ENCODE measurements around the gene COL4A4.

COL4A4 gene

GRCh38 chr2:227201771-227202170 lies 37.8 kb upstream of the COL4A4 start:
- Histone ChIP-seq H3K79me2 (no peaks in the 10 kb centered on the region), H3K36me3 (ENCODE audit: control insufficient read depth, insufficient read depth, low read length) (no peaks in the 10 kb centered on the region), H3K9ac (no peak overlapping the region), H3K9me3 (ENCODE audit: control insufficient read depth, low read length) (no peaks in the 10 kb centered on the region), H3K4me1 (no peaks in the 10 kb centered on the region), H3K4me3 (ENCODE audit: low read depth, low read length) (no peak overlapping the region), H2AFZ (no peak overlapping the region), H3K4me2 (ENCODE audit: low read length) (no peak overlapping the region), H3K27me3 (ENCODE audit: control insufficient read depth, insufficient read depth, low read length) (no peaks in the 10 kb centered on the region), H3K27ac (no peak overlapping the region)
- no peak for TF ChIP-seq CTCF (IDR thresholded peaks at IDR 0.05)

GRCh38 chr2:227198866-227199265 lies 34.9 kb upstream of the COL4A4 start:
- Histone ChIP-seq H3K9ac (no peak overlapping the region), H3K27me3 (ENCODE audit: control insufficient read depth, insufficient read depth, low read length) (no peaks in the 10 kb centered on the region), H3K79me2 (no peaks in the 10 kb centered on the region), H3K4me3 (ENCODE audit: low read depth, low read length) (no peak overlapping the region), H3K4me2 (ENCODE audit: low read length) (no peak overlapping the region), H3K9me3 (ENCODE audit: control insufficient read depth, low read length) (no peaks in the 10 kb centered on the region), H3K4me1 (no peaks in the 10 kb centered on the region), H3K36me3 (ENCODE audit: control insufficient read depth, insufficient read depth, low read length) (no peaks in the 10 kb centered on the region), H2AFZ (no peak overlapping the region), H3K27ac (no peak overlapping the region)
- TF ChIP-seq CTCF (IDR thresholded peaks at IDR 0.05), result no peak

- Histone ChIP-seq H3K27ac (no peak overlapping the region), H2AFZ (no peak overlapping the region), H3K4me2 (ENCODE audit: low read length) (no peak overlapping the region), H3K36me3 (ENCODE audit: control insufficient read depth, insufficient read depth, low read length) (no peaks in the 10 kb centered on the region), H3K4me3 (ENCODE audit: low read depth, low read length) (no peak overlapping the region), H3K9me3 (ENCODE audit: control insufficient read depth, low read length) (no peaks in the 10 kb centered on the region), H3K27me3 (ENCODE audit: control insufficient read depth, insufficient read depth, low read length) (no peaks in the 10 kb centered on the region), H3K79me2 (no peaks in the 10 kb centered on the region), H3K4me1 (no peaks in the 10 kb centered on the region), H3K9ac (no peak overlapping the region)
- TF ChIP-seq CTCF (IDR thresholded peaks at IDR 0.05), result no peak
These were observed 30.2 kb upstream of the COL4A4 start for GRCh38 chr2:227194219-227194618.

- no peaks in the 10 kb centered on the region for H3K9me3 ChIP-seq (ENCODE audit: control insufficient read depth, low read length)
- no peaks in the 10 kb centered on the region for H3K79me2 ChIP-seq
- H3K27ac ChIP-seq, result no peak overlapping the region
- H3K27me3 ChIP-seq (ENCODE audit: control insufficient read depth, insufficient read depth, low read length), result no peaks in the 10 kb centered on the region
- H3K4me2 ChIP-seq (ENCODE audit: low read length), result no peak overlapping the region
- H3K36me3 ChIP-seq (ENCODE audit: control insufficient read depth, insufficient read depth, low read length), result no peaks in the 10 kb centered on the region
- no peak overlapping the region for H3K9ac ChIP-seq
- no peaks in the 10 kb centered on the region for H3K4me1 ChIP-seq
- H3K4me3 ChIP-seq (ENCODE audit: low read depth, low read length), result no peak overlapping the region
- H2AFZ ChIP-seq, result no peak overlapping the region
- TF ChIP-seq CTCF (IDR thresholded peaks at IDR 0.05), result no peak
These were observed 28.5 kb upstream of the COL4A4 start for GRCh38 chr2:227192491-227192890.

- Histone ChIP-seq H3K4me2 (ENCODE audit: low read length) (no peak overlapping the region), H3K4me1 (no peaks in the 10 kb centered on the region), H3K4me3 (ENCODE audit: low read depth, low read length) (no peak overlapping the region), H3K9ac (no peak overlapping the region), H2AFZ (no peak overlapping the region), H3K36me3 (ENCODE audit: control insufficient read depth, insufficient read depth, low read length) (no peaks in the 10 kb centered on the region), H3K27ac (no peak overlapping the region), H3K27me3 (ENCODE audit: control insufficient read depth, insufficient read depth, low read length) (no peaks in the 10 kb centered on the region), H3K9me3 (ENCODE audit: control insufficient read depth, low read length) (no peaks in the 10 kb centered on the region), H3K79me2 (no peaks in the 10 kb centered on the region)
- TF ChIP-seq CTCF (IDR thresholded peaks at IDR 0.05), result no peak
These were observed 27.4 kb upstream of the COL4A4 start for GRCh38 chr2:227191367-227191766.

All from parathyroid adenoma (tissue), 2 donors.